Epidermal melanocyte (primary cell): Measurements from ENCODE around the gene ATP6V0D1.

Experiments used
- DNase-seq: peaks from one replicate; pipeline ENCODE4 v3.0.0; 2011; ENCODE audit warnings: low spot score; ENCODE audit not compliant: insufficient read length

The ATP6V0D1 gene

GRCh38 chr16:67394155-67395104 lies 86.5 kb downstream of the ATP6V0D1 start:
- DNase-seq = peak; percentile 12

- peak; percentile 25 for DNase-seq
These were observed 87.2 kb downstream of the ATP6V0D1 start for GRCh38 chr16:67393788-67394154.

- peak; percentile 84 for DNase-seq
These were observed 87.7 kb downstream of the ATP6V0D1 start, which contains the start of gene TPPP3 for GRCh38 chr16:67393111-67393787. TSS of gene TPPP3 (minus strand) at chr16:67393498. CDS start at chr16:67391111, 2,387 bp downstream.

- no peak for DNase-seq
These were observed 88.5 kb downstream of the ATP6V0D1 start for GRCh38 chr16:67392301-67393059.

- DNase-seq = peak; percentile 9
These were observed 89.3 kb downstream of the ATP6V0D1 start for GRCh38 chr16:67391424-67392300.

GRCh38 chr16:67390816-67391423 lies 90.0 kb downstream of the ATP6V0D1 start:
- no peak for DNase-seq

GRCh38 chr16:67389911-67390815 lies 90.8 kb downstream of the ATP6V0D1 start:
- DNase-seq = no peak

GRCh38 chr16:67388591-67388990 lies 92.4 kb downstream of the ATP6V0D1 start:
- DNase-seq = no peak

- no peak for DNase-seq
These were observed 92.8 kb downstream of the ATP6V0D1 start for GRCh38 chr16:67388191-67388590.
